Measurements from ENCODE around the gene CDR2. TPM values are rescaled to one million over a fixed set of nuclear protein-coding genes. Genes with fewer than 3 reads are reported as not detected.

The CDR2 gene
- polyA plus RNA-seq, 4 donors = 14.2 to 50.3 (median 45.4) TPM

- Histone ChIP-seq H3K4me3 (ENCODE audit: low read depth in 1 of 3, low read length in 3 of 3) (no peak overlapping the region), H3K27me3 (ENCODE audit: control insufficient read depth in 3 of 3, insufficient read depth in 3 of 3, low read length in 3 of 3) (no peaks in the 10 kb centered on the region), H3K36me3 (ENCODE audit: control insufficient read depth in 3 of 3, insufficient read depth in 2 of 3, low read depth in 1 of 3, low read length in 3 of 3) (peaks cover 0 to 6% (median 2%) of the 10 kb centered on the region in 3 donors), H3K4me1 (ENCODE audit: control insufficient read depth in 3 of 3, insufficient read depth in 2 of 3, low read depth in 1 of 3, low read length in 2 of 3) (no peaks in the 10 kb centered on the region), H3K9me3 (ENCODE audit: control insufficient read depth in 2 of 2, insufficient read depth in 1 of 2, low read depth in 1 of 2, low read length in 1 of 2) (no peaks in the 10 kb centered on the region), H3K27ac (ENCODE audit: low read depth in 1 of 3, low read length in 2 of 3) (no peak overlapping the region)
- FAIRE-seq (no peak), DNase-seq (no peak)
- WGBS, 3 donors = 68 to 74% (median 69%) methylated on average over 3 of the region's 3 CpGs
These were observed 13.8 kb upstream of the CDR2 start for GRCh38 chr16:22388101-22388644.

- Histone ChIP-seq H3K27me3 (ENCODE audit: control insufficient read depth in 3 of 3, insufficient read depth in 3 of 3, low read length in 3 of 3) (no peaks in the 10 kb centered on the region), H3K4me3 (ENCODE audit: low read depth in 1 of 3, low read length in 3 of 3) (no peak overlapping the region), H3K36me3 (ENCODE audit: control insufficient read depth in 3 of 3, insufficient read depth in 2 of 3, low read depth in 1 of 3, low read length in 3 of 3) (peaks cover 0 to 8% (median 2%) of the 10 kb centered on the region in 3 donors), H3K4me1 (ENCODE audit: control insufficient read depth in 3 of 3, insufficient read depth in 2 of 3, low read depth in 1 of 3, low read length in 2 of 3) (no peaks in the 10 kb centered on the region), H3K9me3 (ENCODE audit: control insufficient read depth in 2 of 2, insufficient read depth in 1 of 2, low read depth in 1 of 2, low read length in 1 of 2) (no peaks in the 10 kb centered on the region), H3K27ac (ENCODE audit: low read depth in 1 of 3, low read length in 2 of 3) (no peak overlapping the region)
- DNase-seq (no peak), FAIRE-seq (no peak)
- WGBS, 3 donors = 66 to 90% (median 88%) methylated on average over 2 of the region's 2 CpGs
These were observed 12.6 kb upstream of the CDR2 start for GRCh38 chr16:22386976-22387375.

GRCh38 chr16:22385196-22385595 is 10.8 kb upstream of the CDR2 start:
- Histone ChIP-seq H3K4me1 (ENCODE audit: control insufficient read depth in 3 of 3, insufficient read depth in 2 of 3, low read depth in 1 of 3, low read length in 2 of 3) (no peaks in the 10 kb centered on the region), H3K27me3 (ENCODE audit: control insufficient read depth in 3 of 3, insufficient read depth in 3 of 3, low read length in 3 of 3) (no peaks in the 10 kb centered on the region), H3K4me3 (ENCODE audit: low read depth in 1 of 3, low read length in 3 of 3) (no peak overlapping the region), H3K27ac (ENCODE audit: low read depth in 1 of 3, low read length in 2 of 3) (no peak overlapping the region), H3K9me3 (ENCODE audit: control insufficient read depth in 2 of 2, insufficient read depth in 1 of 2, low read depth in 1 of 2, low read length in 1 of 2) (no peaks in the 10 kb centered on the region), H3K36me3 (ENCODE audit: control insufficient read depth in 3 of 3, insufficient read depth in 2 of 3, low read depth in 1 of 3, low read length in 3 of 3) (peaks cover 0 to 8% (median 2%) of the 10 kb centered on the region in 3 donors)
- no peak for DNase-seq
- no peak for FAIRE-seq
- 84 to 88% (median 88%) methylated on average over 3 of the region's 3 CpGs for whole genome bisulfite sequencing, 3 donors

- FAIRE-seq = no peak
- no peak overlapping the region for H3K4me3 ChIP-seq (ENCODE audit: low read depth in 1 of 3, low read length in 3 of 3)
- H3K27ac ChIP-seq (ENCODE audit: low read depth in 1 of 3, low read length in 2 of 3) = no peak overlapping the region
- 94 to 96% (median 95%) methylated on average over 3 of the region's 3 CpGs for WGBS, 3 donors
- no peaks in the 10 kb centered on the region for H3K27me3 ChIP-seq (ENCODE audit: control insufficient read depth in 3 of 3, insufficient read depth in 3 of 3, low read length in 3 of 3)
- H3K4me1 ChIP-seq (ENCODE audit: control insufficient read depth in 3 of 3, insufficient read depth in 2 of 3, low read depth in 1 of 3, low read length in 2 of 3) = no peaks in the 10 kb centered on the region
- H3K9me3 ChIP-seq (ENCODE audit: control insufficient read depth in 2 of 2, insufficient read depth in 1 of 2, low read depth in 1 of 2, low read length in 1 of 2) = no peaks in the 10 kb centered on the region
- H3K36me3 ChIP-seq (ENCODE audit: control insufficient read depth in 3 of 3, insufficient read depth in 2 of 3, low read depth in 1 of 3, low read length in 3 of 3) = peaks cover 0 to 8% (median 2%) of the 10 kb centered on the region in 3 donors
- no peak for DNase-seq
These were observed 9.4 kb upstream of the CDR2 start for GRCh38 chr16:22383827-22384226.

GRCh38 chr16:22381392-22381791 is 7.0 kb upstream of the CDR2 start:
- Histone ChIP-seq H3K27me3 (ENCODE audit: control insufficient read depth in 3 of 3, insufficient read depth in 3 of 3, low read length in 3 of 3) (no peaks in the 10 kb centered on the region), H3K36me3 (ENCODE audit: control insufficient read depth in 3 of 3, insufficient read depth in 2 of 3, low read depth in 1 of 3, low read length in 3 of 3) (peaks cover 0 to 8% (median 2%) of the 10 kb centered on the region in 3 donors), H3K27ac (ENCODE audit: low read depth in 1 of 3, low read length in 2 of 3) (no peak overlapping the region), H3K9me3 (ENCODE audit: control insufficient read depth in 2 of 2, insufficient read depth in 1 of 2, low read depth in 1 of 2, low read length in 1 of 2) (no peaks in the 10 kb centered on the region), H3K4me1 (ENCODE audit: control insufficient read depth in 3 of 3, insufficient read depth in 2 of 3, low read depth in 1 of 3, low read length in 2 of 3) (no peaks in the 10 kb centered on the region), H3K4me3 (ENCODE audit: low read depth in 1 of 3, low read length in 3 of 3) (no peak overlapping the region)
- FAIRE-seq = no peak
- DNase-seq = no peak

GRCh38 chr16:22380529-22380928 is 6.1 kb upstream of the CDR2 start:
- 83 to 100% (median 92%) methylated on average over 1 of the region's 1 CpG for WGBS, 3 donors
- Histone ChIP-seq H3K27ac (ENCODE audit: low read depth in 1 of 3, low read length in 2 of 3) (no peak overlapping the region), H3K36me3 (ENCODE audit: control insufficient read depth in 3 of 3, insufficient read depth in 2 of 3, low read depth in 1 of 3, low read length in 3 of 3) (peaks cover 0 to 8% (median 2%) of the 10 kb centered on the region in 3 donors), H3K9me3 (ENCODE audit: control insufficient read depth in 2 of 2, insufficient read depth in 1 of 2, low read depth in 1 of 2, low read length in 1 of 2) (no peaks in the 10 kb centered on the region), H3K27me3 (ENCODE audit: control insufficient read depth in 3 of 3, insufficient read depth in 3 of 3, low read length in 3 of 3) (no peaks in the 10 kb centered on the region), H3K4me3 (ENCODE audit: low read depth in 1 of 3, low read length in 3 of 3) (no peak overlapping the region), H3K4me1 (ENCODE audit: control insufficient read depth in 3 of 3, insufficient read depth in 2 of 3, low read depth in 1 of 3, low read length in 2 of 3) (peaks cover 0 to 2% (median 0%) of the 10 kb centered on the region in 3 donors)
- no peak for FAIRE-seq
- DNase-seq = no peak

- Histone ChIP-seq H3K9me3 (ENCODE audit: control insufficient read depth in 2 of 2, insufficient read depth in 1 of 2, low read depth in 1 of 2, low read length in 1 of 2) (no peaks in the 10 kb centered on the region), H3K27me3 (ENCODE audit: control insufficient read depth in 3 of 3, insufficient read depth in 3 of 3, low read length in 3 of 3) (no peaks in the 10 kb centered on the region), H3K4me1 (ENCODE audit: control insufficient read depth in 3 of 3, insufficient read depth in 2 of 3, low read depth in 1 of 3, low read length in 2 of 3) (peaks cover 0 to 7% (median 0%) of the 10 kb centered on the region in 3 donors), H3K27ac (ENCODE audit: low read depth in 1 of 3, low read length in 2 of 3) (no peak overlapping the region), H3K4me3 (ENCODE audit: low read depth in 1 of 3, low read length in 3 of 3) (no peak overlapping the region), H3K36me3 (ENCODE audit: control insufficient read depth in 3 of 3, insufficient read depth in 2 of 3, low read depth in 1 of 3, low read length in 3 of 3) (peaks cover 0 to 8% (median 2%) of the 10 kb centered on the region in 3 donors)
- FAIRE-seq (no peak), DNase-seq (no peak)
- 93 to 94% (median 93%) methylated on average over 7 of the region's 7 CpGs for WGBS, 3 donors
These were observed 5.2 kb upstream of the CDR2 start for GRCh38 chr16:22379656-22380055.

GRCh38 chr16:22375963-22376640 is 1.7 kb upstream of the CDR2 start:
- Histone ChIP-seq H3K27me3 (ENCODE audit: control insufficient read depth in 3 of 3, insufficient read depth in 3 of 3, low read length in 3 of 3) (no peaks in the 10 kb centered on the region), H3K9me3 (ENCODE audit: control insufficient read depth in 2 of 2, insufficient read depth in 1 of 2, low read depth in 1 of 2, low read length in 1 of 2) (no peaks in the 10 kb centered on the region), H3K4me1 (ENCODE audit: control insufficient read depth in 3 of 3, insufficient read depth in 2 of 3, low read depth in 1 of 3, low read length in 2 of 3) (peaks cover 0 to 23% (median 6%) of the 10 kb centered on the region in 3 donors), H3K36me3 (ENCODE audit: control insufficient read depth in 3 of 3, insufficient read depth in 2 of 3, low read depth in 1 of 3, low read length in 3 of 3) (peaks cover 0 to 2% (median 0%) of the 10 kb centered on the region in 3 donors), H3K27ac (ENCODE audit: low read depth in 1 of 3, low read length in 2 of 3) (no peak overlapping the region), H3K4me3 (ENCODE audit: low read depth in 1 of 3, low read length in 3 of 3) (no peak overlapping the region)
- FAIRE-seq (no peak), DNase-seq (no peak)
- 92 to 96% (median 92%) methylated on average over 8 of the region's 8 CpGs for WGBS, 3 donors
